Measurements from ENCODE around the gene SRF.
"Not testable (repeated sequence)": the region's sequence is repeated elsewhere in the genome, so short reads cannot be mapped to it uniquely, and the experiment has no call there.

Gene SRF

DNA sequence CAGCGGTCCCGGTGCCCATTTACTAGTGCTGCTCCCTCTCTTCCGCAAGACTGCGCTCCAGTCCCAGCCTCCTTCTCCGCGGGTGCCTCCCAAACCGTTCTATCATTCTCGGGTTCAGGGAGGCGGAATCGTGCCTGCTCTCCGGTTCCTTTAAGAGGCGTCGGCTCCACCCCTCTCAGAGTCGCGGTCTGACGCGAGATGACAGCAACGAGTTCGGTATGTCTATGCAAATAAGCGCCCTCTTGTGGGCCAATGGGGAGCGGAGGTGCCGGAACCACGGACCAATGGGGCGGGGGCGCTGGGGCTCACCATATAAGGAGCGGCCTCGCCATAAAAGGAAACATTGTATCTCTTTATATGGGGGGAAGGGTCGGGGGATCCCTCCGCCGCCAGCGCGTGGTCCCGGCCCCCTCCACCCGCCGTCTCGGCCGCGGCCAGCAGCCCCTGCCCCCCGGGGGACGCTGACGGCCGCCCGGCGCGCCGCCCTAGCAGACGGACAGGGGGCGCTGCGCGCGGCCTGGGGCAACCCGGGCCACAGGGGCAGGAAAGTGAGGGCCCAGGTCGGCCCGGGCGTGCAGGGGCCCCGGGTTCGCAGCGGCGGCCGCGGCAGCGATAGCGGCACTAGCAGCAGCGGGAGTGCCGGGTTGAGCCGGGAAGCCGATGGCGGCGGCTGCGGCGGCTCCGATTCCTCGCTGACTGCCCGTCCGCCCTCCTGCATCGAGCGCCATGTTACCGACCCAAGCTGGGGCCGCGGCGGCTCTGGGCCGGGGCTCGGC is at the start of gene SRF:
Gene SRF, plus strand, starts transcription at position 339 of the 776 bp plus-strand sequence. Its CDS starts 388 bp downstream, at position 727.
- DNase-seq (ENCODE audit: low spot score): peak; percentile 94

DNA sequence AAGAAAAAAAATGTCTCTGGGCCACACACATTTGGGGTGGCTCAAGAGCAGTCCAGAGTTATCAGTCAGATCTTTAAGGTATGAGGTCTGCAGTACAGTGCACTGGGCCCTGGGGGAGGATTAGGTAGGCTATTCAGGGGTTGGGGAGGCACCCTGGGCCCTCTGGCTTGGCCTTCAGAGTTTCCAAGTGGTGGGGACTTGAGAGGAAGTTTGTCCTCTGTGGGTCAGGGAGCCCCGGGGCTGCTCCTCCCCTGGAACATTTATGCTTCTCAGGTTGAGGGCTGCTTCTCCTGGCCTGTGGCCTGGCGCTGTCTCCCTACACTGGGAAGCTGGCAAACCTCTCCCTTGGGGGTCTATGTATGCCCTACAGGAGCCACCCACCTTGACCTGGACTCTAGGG is 48.9 kb upstream of the SRF start:
- no peak for DNase-seq (ENCODE audit: low spot score)

DNA sequence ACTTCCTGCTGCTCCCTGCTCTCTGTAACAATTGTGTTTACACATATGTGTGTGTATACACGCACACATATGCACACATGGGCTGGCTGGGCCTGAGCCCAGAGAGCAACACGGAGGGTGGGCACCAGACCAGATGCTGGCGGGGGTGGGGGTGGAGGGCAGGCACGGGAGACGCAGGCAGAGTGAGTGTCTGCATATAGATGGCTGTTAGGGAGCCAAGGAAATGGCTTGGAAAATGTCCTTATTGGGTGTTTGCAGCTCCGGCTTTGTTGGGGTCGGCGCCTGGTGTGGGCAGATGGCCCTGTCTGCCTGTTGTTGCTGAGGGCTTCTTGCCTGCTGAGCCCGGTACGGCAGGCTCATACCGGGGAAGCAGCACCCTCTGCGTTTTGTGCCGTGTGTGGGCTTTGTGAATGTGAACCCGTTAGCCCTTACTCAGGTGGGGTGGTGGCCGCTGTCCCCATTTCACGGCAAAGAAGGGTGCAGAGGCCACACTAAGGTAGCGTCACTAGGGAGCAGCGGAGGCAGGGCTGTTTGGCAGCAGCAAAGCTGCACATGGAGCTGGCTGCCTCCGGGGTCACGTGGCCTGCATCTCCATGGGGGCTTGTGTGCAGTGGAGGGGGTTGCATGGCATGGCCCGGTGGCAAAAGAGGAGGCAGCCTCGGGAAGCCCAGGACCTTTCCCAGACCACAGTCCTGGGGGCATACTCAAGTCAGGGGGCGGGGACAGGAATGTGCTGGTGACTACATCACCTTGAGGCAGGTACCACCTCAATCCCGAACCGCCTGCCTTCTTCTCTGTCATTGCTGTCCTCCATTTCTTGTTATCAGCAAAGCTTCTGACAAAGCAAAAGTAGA is 47.4 kb upstream of the SRF start:
- no peak for DNase-seq (ENCODE audit: low spot score)

DNA sequence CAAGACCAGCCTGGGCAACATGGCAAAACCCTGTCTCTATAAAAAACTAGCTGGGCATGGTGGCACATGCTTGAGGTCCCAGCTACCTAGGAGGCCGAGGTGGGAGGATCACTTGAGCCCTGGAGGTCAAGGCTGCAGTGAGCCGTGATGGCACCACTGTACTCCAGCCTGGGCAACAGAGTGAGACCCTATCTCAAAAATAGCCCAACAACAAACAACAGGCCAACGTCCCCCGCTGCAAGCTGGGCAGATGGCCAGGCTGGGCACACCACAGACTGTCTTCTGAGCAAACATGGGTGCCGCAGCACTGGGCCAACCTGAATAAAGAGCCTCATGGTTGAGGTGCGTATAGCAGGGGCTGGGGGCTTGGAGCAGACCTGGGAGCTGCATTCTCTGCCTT is 46.6 kb upstream of the SRF start:
- no peak for DNase-seq (ENCODE audit: low spot score)

DNA sequence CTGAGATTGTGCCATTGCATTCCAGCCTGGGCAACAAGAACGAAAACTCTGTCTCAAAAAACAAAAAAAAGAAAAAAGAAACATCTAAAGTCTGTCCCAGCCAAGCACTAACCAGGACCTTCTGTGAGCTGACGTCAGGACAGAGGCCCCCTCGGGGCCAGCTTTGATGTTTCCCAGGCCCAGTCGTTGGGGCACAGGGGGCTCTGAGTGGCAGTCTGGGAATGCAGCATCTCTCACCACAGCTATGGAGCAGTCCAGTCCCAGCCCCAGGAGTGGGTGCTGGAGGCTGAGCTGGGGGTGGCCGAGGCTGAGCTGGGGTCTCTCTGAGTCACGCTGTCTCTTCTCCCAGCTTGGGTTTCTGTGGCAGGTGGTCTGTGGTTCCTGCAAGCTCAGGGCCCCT is 46.0 kb upstream of the SRF start:
- no peak for DNase-seq (ENCODE audit: low spot score)

DNA sequence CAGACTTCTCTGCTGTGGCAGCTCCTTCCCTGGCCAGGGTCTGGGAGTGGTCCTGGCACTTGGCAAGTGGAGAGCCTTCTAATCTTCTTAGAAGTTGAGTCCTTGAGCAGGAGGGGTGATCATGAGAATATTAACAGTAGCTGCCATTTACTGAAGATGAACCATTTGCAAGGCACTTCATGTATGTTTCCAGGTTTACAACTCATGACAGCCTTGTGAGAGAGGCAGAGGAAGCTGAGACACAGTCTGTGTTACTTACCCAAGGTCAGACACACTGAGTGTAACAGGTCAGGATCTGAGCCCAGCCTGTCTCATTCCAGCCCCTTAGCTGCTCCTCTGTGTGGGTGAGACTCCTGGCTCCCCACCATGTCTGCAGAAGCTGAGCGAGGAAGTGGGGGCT is 45.5 kb upstream of the SRF start:
- DNase-seq (ENCODE audit: low spot score): no peak

DNA sequence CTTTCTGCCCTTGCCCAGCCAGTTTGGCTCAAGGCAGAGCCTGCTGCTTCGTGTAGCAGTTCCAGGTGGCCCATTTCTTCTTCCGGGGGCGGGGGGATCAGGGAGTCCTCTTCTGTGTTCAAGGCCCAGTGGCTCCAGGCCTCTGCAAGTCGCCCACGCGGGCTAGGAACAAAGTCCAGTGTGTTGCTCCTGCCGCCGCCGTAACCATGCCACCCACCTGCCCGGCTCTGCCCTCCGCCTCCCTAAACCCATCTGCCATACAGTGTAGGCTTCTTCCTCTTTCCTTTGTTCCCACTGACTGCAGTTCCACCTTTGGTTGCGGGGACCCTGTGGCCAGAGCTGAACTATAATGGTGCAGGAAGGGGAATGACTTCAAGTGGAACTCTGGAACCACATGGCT is 43.9 kb upstream of the SRF start:
- DNase-seq (ENCODE audit: low spot score): no peak

DNA sequence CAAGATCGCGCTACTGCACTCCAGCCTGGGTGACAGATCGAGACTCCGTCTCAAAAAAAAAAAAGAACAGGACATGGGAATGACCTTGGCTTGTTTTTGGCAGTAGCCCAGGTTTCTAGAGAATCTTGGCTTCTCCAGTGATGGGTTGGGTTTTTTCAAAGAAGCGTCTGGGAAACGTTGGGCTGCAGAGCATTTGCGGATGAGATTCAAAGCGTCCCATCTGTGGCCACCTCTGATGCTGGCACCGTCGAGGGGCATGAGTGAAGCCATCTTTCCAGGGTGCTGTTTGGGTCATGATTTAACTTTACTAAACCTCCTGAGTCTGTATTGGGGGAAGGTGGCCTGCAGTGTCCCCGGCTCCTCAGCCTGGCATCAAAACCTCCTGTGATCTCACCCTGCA is 43.2 kb upstream of the SRF start:
- DNase-seq (ENCODE audit: low spot score): no peak

DNA sequence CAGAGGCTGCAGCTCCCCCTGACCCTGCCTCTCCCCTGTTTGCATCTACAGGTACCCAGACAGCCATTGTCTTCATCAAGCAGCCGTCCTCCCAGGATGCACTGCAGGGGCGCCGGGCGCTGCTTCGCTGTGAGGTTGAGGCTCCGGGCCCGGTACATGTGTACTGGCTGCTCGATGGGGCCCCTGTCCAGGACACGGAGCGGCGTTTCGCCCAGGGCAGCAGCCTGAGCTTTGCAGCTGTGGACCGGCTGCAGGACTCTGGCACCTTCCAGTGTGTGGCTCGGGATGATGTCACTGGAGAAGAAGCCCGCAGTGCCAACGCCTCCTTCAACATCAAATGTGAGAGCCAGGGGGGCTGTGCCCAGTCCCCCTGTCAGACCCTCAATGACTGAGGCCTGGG is 42.1 kb upstream of the SRF start:
- no peak for DNase-seq (ENCODE audit: low spot score)

DNA sequence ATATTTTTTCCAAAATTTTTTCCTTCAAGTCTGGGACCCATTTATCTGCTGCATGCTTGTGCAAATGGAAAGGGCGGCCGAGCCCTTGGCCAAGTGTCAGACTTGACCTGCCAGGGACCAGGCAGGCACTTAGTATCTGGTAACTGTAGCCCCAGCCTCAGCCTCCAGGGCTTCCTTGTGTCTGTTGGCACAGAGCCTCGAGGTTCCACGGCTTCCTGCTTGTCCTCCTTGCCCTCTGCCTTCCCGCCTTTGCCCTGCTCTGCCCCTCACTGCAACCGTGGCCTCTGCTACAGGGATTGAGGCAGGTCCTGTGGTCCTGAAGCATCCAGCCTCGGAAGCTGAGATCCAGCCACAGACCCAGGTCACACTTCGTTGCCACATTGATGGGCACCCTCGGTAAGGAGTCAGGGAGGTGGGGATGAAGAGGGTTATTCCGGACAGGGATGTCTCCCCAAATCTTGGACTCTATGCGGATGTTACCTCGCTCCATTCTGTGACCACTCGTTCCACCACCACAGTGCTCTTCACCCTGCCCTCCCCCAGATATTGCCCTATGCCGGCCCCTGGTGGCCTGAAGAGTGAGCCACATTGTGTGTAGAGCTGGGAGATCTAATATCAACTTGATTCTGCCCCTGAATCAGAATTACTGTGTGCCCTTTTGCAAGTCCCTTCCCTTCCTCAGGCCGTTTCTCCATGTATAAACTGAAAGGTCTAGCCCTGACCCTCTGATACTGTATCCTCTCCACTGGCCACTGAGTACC is 41.5 kb upstream of the SRF start:
- peak; percentile 79 for DNase-seq (ENCODE audit: low spot score)

DNA sequence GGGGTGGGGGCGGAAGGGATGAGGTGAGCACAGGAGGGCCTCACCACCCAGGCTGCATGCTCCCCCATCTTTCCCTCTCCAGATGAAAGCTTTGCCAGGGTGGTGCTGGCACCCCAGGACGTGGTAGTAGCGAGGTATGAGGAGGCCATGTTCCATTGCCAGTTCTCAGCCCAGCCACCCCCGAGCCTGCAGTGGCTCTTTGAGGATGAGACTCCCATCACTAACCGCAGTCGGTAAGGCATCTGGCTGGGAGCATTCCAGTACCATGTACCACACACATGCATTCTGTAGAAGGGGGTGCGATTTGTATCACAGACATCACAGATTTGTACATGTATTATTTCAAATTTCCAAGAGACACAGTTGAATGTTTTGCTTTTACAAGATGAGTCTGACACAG is 40.6 kb upstream of the SRF start:
- no peak for DNase-seq (ENCODE audit: low spot score)

DNA sequence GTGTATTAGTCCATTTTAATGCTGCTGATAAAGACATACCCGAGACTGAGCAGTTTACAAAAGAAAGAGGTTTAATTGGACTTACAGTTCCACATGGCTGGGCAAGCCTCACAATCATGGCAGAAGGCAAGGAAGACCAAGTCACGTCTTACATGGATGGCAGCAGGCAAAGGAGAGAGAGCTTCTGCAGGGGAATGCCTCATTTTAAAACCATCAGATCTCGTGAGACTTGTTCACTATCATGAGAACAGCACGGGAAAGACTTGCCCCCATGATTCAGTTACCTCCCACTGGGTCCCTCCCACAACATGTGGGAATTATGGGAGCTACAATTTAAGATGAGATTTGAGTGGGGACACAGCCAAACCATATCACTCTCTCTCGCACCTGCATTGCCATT is 39.7 kb upstream of the SRF start:
- DNase-seq (ENCODE audit: low spot score): not testable (repeated sequence)

DNA sequence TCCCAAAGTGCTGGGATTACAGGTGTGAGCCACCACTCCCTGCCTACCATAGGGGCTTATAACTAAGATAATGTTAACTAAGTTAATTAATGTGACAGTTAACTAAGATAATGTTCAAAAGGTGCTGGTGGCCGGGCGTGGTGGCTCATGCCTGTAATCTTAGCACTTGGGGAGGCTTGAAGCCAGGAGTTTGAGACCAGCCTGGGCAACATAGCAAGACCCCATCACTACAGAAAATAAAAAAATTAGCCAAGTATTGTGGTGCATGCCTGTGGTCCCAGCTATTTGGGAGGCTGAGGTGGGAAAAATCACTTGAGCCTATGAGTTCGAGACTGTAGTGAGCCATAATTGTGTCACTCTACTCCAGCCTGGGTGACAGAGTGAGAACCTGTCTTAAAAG is 32.8 kb upstream of the SRF start:
- DNase-seq (ENCODE audit: low spot score): no peak

DNA sequence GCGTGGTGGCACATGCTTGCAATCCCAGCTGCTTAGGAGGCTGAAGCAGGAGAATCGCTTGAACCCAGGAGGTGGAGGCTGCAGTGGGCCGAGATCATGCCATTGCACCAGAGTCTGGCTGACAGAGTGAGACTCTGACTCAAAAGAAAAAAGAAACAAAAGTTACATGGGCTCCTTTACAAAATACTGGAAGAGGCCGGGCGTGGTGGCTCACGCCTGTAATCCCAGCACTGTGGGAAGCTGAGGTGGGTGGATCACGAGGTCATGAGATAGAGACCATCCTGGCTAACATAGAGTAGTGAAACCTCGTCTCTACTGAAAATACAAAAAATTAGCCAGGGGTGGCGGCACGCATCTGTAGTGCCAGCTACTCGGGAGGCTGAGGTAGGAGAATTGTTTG is 31.1 kb upstream of the SRF start:
- not testable (repeated sequence) for DNase-seq (ENCODE audit: low spot score)

DNA sequence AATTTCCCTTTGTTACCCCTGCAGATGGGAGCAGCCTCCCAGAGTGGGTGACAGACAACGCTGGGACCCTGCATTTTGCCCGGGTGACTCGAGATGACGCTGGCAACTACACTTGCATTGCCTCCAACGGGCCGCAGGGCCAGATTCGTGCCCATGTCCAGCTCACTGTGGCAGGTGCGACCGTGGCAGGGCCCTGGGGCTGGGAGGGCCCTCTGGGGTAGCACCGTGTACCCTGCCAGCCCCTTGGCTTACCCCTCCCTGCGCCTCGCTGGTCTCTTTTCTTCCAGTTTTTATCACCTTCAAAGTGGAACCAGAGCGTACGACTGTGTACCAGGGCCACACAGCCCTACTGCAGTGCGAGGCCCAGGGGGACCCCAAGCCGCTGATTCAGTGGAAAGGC is 29.4 kb upstream of the SRF start:
- DNase-seq (ENCODE audit: low spot score): no peak

DNA sequence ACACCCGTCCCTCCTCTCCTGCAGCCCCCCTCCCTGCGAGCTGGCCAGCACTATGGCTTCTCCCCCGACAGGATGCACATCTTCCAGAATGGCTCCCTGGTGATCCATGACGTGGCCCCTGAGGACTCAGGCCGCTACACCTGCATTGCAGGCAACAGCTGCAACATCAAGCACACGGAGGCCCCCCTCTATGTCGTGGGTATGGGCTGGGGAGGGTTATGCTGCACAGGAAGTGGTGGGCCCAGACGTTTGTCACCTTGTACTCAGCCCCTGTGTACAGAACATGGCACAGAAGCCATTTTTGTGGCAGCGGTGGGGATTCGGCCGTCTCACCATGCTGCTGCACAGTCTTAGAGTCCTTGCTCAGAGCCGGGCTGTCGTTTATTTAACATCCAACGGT is 29.0 kb upstream of the SRF start:
- DNase-seq (ENCODE audit: low spot score): no peak

DNA sequence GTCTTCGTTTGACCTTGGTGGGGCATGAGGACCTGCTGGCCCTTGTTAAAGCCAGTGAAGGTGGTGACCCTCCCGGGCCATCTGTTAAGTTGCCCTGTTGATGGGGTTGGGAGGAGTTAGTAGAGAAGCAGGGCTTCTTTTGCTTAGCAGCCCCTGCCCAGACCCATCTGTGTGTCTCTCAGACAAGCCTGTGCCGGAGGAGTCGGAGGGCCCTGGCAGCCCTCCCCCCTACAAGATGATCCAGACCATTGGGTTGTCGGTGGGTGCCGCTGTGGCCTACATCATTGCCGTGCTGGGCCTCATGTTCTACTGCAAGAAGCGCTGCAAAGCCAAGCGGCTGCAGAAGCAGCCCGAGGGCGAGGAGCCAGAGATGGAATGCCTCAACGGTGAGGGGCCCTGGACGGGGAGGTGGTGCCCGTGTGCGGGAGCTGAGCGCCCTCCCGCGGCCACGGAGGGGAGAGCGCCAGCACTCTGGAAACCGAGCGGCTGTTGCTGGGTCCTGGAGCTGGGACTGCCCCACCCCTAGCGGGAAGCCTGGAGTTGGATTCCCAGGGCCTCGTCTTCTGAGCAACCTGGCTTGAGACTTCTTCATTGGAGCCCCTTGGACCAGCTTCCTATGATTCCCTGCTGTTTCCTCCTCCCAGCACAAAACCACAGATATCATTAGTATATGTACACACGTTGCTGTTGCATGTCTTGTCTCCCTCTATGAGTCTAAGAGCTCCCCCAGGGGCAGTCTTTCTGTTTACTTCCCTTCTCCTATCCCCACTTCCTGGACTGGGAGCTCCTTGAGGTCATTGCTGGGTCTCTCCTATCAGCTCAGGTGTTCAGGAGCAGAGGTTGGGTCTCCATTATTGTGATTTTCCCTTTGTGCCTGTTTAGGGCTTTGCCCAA is 27.6 kb upstream of the SRF start:
- peak; percentile 95 for DNase-seq (ENCODE audit: low spot score)

DNA sequence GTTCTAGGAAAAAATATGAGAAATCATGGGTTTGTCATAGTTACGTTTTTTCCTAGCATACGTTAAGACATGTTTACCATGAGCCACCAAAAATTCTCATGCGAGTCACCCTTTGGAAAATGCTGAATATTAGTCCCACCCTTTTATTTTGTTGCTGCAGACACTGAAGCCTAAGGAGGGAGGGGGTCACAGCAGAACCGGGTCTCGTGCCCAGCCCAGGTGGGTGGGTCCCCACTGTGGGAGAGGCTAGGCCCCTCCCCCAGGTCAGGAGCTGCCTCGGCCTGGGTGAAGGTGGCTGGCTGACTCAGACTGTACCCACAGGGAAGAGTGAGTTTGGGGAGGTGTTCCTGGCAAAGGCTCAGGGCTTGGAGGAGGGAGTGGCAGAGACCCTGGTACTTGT is 26.2 kb upstream of the SRF start:
- DNase-seq (ENCODE audit: low spot score): no peak

DNA sequence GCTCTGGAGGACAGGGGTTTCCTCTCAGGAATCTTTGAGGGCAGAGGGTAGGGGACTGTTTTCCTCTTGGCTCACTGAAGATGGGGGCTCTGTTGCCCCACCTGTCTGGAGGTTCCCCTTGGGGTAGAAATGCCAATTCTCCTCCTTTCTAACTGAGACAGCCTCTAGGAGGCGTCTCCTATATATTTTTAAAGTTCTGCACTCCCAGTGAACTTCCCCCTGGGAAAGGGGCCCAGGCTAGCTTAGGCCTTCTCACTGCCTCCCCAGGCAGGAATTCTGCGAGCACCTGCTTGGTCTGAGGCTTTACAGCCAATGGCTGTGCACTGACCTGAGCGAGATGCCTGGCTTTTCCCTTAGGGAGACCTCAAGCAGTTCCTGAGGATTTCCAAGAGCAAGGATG is 24.8 kb upstream of the SRF start:
- DNase-seq (ENCODE audit: low spot score): no peak

DNA sequence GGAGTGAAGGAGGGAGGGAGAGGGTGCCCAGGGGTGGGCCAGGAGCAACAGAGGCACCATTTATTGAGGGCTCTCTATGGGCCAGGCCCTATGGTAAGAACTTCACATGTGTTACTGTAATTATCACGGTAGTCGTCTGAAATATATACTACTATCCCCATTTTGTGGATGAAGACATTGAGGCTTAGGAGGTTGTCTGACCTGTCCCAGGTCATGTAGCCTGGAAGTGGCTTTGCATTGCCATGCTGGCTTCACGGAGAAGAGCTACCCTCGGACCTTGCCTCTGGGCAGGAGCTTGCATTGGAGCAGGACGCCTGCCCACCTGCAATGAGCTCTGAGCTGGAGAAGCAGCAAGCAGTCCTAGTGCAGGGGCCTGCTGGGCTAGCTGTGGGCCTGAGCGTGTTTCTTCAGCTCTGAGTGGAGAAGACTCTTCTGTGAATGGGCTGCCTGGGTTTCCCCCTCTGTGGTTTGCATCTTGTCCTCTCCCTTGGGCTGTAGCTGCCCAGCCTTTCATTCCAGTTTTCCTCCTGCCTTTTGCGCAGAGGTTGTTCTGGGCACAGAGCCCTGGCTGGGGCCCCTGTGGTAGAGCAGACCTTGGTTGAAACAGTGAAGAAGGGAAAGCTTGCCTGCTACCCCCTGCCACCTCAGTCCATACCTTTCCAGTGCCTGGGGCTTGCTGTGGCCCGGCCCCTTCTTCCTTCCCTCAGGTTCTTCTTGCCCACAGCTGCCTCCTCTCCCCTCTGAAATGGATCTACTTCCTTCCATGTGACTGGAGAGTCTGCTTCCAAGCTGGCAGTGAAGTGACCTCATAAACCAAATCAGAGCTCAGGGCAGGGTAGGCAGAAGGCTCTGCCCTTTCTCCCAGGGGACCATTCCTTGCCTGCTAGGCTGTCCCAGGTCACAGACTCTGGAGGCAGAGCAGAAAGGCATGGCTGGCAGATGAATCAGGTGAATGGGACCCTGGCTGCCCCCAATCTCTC is 24.1 kb upstream of the SRF start:
- DNase-seq (ENCODE audit: low spot score): no peak
